Hematopoietic multipotent progenitor cell treated with erythropoietin and hydrocortisone succinate and interleukin-3 and kit ligand, for 4 days (in vitro differentiated cells): ENCODE measurements around the gene OSBPL3.

ENCODE experiments used
- DNase-seq: peaks from one replicate; pipeline ENCODE4 v3.0.0-alpha.2; 2015

The OSBPL3 gene

GRCh38 chr7:24786306-24786705 lies 193.7 kb downstream of the OSBPL3 start:
- DNase-seq: peak; percentile 26

- no peak for DNase-seq
Measured at GRCh38 chr7:24784277-24784676, 195.7 kb downstream of the OSBPL3 start.

GRCh38 chr7:24783698-24784097 lies 196.3 kb downstream of the OSBPL3 start:
- no peak for DNase-seq

GRCh38 chr7:24781106-24781505 lies 198.9 kb downstream of the OSBPL3 start:
- peak; percentile 47 for DNase-seq

GRCh38 chr7:24779283-24779655 lies 200.7 kb downstream of the OSBPL3 start:
- no peak for DNase-seq

GRCh38 chr7:24778543-24779282 lies 201.3 kb downstream of the OSBPL3 start:
- DNase-seq: peak; percentile 44

GRCh38 chr7:24777806-24778205 lies 202.2 kb downstream of the OSBPL3 start:
- no peak for DNase-seq

GRCh38 chr7:24773646-24774045 lies 206.3 kb downstream of the OSBPL3 start:
- DNase-seq: no peak

- no peak for DNase-seq
Measured at GRCh38 chr7:24769851-24770250, 210.1 kb downstream of the OSBPL3 start.

GRCh38 chr7:24769014-24769830 lies 210.8 kb downstream of the OSBPL3 start:
- peak; percentile 25 for DNase-seq

GRCh38 chr7:24767878-24768569 lies 212.0 kb downstream of the OSBPL3 start:
- no peak for DNase-seq

GRCh38 chr7:24764972-24765744 lies 214.8 kb downstream of the OSBPL3 start:
- peak; percentile 14 for DNase-seq

- no peak for DNase-seq
Measured at GRCh38 chr7:24764011-24764410, 216.0 kb downstream of the OSBPL3 start.

GRCh38 chr7:24763303-24763901 lies 216.6 kb downstream of the OSBPL3 start:
- no peak for DNase-seq

- DNase-seq: no peak
Measured at GRCh38 chr7:24762771-24763170, 217.2 kb downstream of the OSBPL3 start.

GRCh38 chr7:24760968-24761367 lies 219.0 kb downstream of the OSBPL3 start:
- DNase-seq: no peak

GRCh38 chr7:24757353-24758275 lies 222.4 kb downstream of the OSBPL3 start, which contains the start of gene GSDME:
TSS of gene GSDME (minus strand) at chr7:24757464. CDS start at chr7:24749774, 7,690 bp downstream.
- DNase-seq: peak; percentile 50

- peak; percentile 30 for DNase-seq
Measured at GRCh38 chr7:24756545-24757352, 223.2 kb downstream of the OSBPL3 start.

- peak; percentile 30 for DNase-seq
Measured at GRCh38 chr7:24755541-24756407, 224.2 kb downstream of the OSBPL3 start.
